Measurements from ENCODE around the gene RNASEH1. TPM values are rescaled to one million over a fixed set of nuclear protein-coding genes. Genes with fewer than 3 reads are reported as not detected.

RNASEH1 gene
- total and polyA plus RNA-seq, 2 of the 13 experiments (the other 11 are each of a cell fraction or from before 2014, with no cell fraction given) = 14.5 to 57.4 TPM

DNA sequence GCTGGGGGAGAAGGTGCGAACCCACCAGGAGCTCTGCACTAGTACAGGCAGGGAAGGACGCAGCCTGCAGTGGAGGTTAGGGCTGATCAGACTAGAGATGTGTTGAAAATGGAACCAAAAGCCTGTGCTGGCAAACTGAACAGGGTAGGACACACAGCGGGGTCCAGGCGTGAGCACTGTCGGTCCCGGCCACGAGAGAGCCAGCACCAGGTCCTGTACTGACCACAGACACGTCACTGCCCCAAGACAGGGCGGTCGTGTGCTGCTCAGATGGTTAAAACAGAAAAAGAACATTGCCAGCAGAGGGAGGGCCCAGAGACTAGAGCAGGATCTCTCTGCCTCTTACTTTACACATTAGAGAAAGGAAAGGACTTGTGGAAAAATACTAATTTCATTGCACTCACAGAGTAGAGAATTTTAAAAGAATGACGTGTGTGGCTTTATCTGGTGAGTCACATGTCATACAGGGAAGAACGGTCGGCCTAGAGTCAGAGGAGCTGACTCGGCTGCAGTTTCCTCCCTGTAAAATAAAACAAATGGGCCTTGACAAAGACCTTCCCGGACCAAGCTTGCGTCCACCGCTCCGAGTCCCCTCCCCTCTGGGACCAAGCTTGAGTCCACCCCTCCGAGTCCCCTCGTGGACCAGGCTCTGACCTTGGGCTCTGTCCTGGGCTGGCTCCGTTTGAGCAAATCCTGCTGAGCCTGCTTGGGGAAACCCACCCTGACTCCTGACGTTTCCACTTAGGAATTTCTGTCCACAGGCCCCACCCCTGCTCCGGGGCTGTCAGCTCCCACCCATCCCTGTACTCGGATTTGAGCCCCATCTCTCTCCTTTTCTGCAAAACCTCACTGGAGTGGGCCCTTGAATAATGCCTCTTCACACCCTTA lies 22.1 kb downstream of the RNASEH1 start (continued):
- TF ChIP-seq, protein P1, sequence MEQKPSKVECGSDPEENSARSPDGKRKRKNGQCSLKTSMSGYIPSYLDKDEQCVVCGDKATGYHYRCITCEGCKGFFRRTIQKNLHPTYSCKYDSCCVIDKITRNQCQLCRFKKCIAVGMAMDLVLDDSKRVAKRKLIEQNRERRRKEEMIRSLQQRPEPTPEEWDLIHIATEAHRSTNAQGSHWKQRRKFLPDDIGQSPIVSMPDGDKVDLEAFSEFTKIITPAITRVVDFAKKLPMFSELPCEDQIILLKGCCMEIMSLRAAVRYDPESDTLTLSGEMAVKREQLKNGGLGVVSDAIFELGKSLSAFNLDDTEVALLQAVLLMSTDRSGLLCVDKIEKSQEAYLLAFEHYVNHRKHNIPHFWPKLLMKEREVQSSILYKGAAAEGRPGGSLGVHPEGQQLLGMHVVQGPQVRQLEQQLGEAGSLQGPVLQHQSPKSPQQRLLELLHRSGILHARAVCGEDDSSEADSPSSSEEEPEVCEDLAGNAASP (CRISPR knock-in tag; IDR thresholded peaks at IDR 0.05; ENCODE audit: borderline replicate concordance) = peak; percentile 54; the same call in 1 of the 2 replicates
- TF ChIP-seq HMGA1 (CRISPR knock-in tag; conservative IDR thresholded peaks at IDR 0.05) (no peak), ZNF616 (CRISPR knock-in tag; IDR thresholded peaks at IDR 0.05; ENCODE audit: low read depth) (no peak; the same call in 1 of the 2 replicates), SMYD3 (CRISPR knock-in tag; IDR thresholded peaks at IDR 0.05) (no peak), ZNF329 (CRISPR knock-in tag; IDR thresholded peaks at IDR 0.05; ENCODE audit: low read depth) (no peak), KLF9 (CRISPR knock-in tag; IDR thresholded peaks at IDR 0.05; ENCODE audit: low read depth) (no peak), ADNP (CRISPR knock-in tag; IDR thresholded peaks at IDR 0.05) (no peak), CCDC6 (CRISPR knock-in tag; IDR thresholded peaks at IDR 0.05) (peak; percentile 89; the same call in 1 of the 2 replicates), ZNF432 (CRISPR knock-in tag; IDR thresholded peaks at IDR 0.05; ENCODE audit: borderline replicate concordance) (no peak), SAFB2 (CRISPR knock-in tag; IDR thresholded peaks at IDR 0.05; ENCODE audit: borderline replicate concordance, low read depth) (no peak), HMG20A (CRISPR knock-in tag; IDR thresholded peaks at IDR 0.05; ENCODE audit: borderline replicate concordance) (peak; percentile 25; the same call in 1 of the 2 replicates), HDAC2 (CRISPR knock-in tag; IDR thresholded peaks at IDR 0.05) (peak; percentile 51; the same call in 1 of the 2 replicates), HNF4A (CRISPR knock-in tag; IDR thresholded peaks at IDR 0.05) (peak; percentile 79), GTF2F1 (IDR thresholded peaks at IDR 0.05; ENCODE audit: low read length) (0 out of 2 replicates have a peak, but pooled peaks have one; percentile 78), TBX2 (CRISPR knock-in tag; IDR thresholded peaks at IDR 0.05; ENCODE audit: borderline replicate concordance) (peak; percentile 8; the same call in 1 of the 2 replicates)
- TF ChIP-seq, protein P2, sequence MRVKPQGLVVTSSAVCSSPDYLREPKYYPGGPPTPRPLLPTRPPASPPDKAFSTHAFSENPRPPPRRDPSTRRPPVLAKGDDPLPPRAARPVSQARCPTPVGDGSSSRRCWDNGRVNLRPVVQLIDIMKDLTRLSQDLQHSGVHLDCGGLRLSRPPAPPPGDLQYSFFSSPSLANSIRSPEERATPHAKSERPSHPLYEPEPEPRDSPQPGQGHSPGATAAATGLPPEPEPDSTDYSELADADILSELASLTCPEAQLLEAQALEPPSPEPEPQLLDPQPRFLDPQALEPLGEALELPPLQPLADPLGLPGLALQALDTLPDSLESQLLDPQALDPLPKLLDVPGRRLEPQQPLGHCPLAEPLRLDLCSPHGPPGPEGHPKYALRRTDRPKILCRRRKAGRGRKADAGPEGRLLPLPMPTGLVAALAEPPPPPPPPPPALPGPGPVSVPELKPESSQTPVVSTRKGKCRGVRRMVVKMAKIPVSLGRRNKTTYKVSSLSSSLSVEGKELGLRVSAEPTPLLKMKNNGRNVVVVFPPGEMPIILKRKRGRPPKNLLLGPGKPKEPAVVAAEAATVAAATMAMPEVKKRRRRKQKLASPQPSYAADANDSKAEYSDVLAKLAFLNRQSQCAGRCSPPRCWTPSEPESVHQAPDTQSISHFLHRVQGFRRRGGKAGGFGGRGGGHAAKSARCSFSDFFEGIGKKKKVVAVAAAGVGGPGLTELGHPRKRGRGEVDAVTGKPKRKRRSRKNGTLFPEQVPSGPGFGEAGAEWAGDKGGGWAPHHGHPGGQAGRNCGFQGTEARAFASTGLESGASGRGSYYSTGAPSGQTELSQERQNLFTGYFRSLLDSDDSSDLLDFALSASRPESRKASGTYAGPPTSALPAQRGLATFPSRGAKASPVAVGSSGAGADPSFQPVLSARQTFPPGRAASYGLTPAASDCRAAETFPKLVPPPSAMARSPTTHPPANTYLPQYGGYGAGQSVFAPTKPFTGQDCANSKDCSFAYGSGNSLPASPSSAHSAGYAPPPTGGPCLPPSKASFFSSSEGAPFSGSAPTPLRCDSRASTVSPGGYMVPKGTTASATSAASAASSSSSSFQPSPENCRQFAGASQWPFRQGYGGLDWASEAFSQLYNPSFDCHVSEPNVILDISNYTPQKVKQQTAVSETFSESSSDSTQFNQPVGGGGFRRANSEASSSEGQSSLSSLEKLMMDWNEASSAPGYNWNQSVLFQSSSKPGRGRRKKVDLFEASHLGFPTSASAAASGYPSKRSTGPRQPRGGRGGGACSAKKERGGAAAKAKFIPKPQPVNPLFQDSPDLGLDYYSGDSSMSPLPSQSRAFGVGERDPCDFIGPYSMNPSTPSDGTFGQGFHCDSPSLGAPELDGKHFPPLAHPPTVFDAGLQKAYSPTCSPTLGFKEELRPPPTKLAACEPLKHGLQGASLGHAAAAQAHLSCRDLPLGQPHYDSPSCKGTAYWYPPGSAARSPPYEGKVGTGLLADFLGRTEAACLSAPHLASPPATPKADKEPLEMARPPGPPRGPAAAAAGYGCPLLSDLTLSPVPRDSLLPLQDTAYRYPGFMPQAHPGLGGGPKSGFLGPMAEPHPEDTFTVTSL (CRISPR knock-in tag; IDR thresholded peaks at IDR 0.05; ENCODE audit: borderline replicate concordance) = no peak
- TF ChIP-seq, protein P3, sequence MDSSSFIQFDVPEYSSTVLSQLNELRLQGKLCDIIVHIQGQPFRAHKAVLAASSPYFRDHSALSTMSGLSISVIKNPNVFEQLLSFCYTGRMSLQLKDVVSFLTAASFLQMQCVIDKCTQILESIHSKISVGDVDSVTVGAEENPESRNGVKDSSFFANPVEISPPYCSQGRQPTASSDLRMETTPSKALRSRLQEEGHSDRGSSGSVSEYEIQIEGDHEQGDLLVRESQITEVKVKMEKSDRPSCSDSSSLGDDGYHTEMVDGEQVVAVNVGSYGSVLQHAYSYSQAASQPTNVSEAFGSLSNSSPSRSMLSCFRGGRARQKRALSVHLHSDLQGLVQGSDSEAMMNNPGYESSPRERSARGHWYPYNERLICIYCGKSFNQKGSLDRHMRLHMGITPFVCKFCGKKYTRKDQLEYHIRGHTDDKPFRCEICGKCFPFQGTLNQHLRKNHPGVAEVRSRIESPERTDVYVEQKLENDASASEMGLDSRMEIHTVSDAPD (CRISPR knock-in tag; IDR thresholded peaks at IDR 0.05) = no peak; the same call in 1 of the 2 replicates

Measured in HepG2 (cell line).